GM10847 (cell line): ENCODE measurements around the gene MYOM3.

Experiments used
- POLR2A ChIP-seq: IDR thresholded peaks from 2 replicates; pipeline ENCODE4 v1.6.1; 2011; ENCODE audit not compliant: insufficient read length; ENCODE audit errors: extremely low read depth

Gene MYOM3

DNA sequence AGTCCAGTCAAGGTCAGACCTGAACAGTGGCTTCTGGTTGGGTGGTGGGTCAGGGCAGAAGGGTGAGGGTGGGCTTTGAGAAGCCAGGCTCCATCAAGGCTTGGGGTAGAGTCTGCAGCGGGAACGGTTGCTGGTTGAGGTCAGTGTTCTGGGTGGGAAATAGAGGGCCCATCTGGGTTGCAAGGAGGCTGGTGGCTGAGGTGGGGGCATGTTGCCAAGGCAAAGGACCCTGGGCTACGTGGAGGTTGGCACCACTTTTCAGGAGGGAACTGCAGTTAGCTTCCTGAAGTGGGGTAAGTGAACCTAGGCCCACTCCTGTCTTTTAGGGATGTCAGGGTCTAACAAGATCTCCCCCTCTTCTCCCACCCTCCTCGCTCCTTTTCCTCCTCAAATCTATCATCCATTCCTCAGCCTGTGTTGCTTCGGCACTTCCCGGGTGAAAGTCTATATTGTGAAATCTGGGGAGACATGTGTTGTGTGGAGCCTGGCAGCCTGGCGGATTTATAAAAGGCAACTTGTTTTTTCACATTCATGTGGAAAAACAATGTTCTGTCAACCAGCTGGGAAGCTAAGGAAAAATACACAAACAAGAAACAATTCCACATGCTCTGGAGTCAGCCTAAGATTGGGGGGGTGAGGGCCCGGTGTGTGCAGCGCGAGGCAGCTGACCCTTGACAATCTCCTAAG is 29.5 kb upstream of the MYOM3 start:
- no peak for TF ChIP-seq POLR2A

DNA sequence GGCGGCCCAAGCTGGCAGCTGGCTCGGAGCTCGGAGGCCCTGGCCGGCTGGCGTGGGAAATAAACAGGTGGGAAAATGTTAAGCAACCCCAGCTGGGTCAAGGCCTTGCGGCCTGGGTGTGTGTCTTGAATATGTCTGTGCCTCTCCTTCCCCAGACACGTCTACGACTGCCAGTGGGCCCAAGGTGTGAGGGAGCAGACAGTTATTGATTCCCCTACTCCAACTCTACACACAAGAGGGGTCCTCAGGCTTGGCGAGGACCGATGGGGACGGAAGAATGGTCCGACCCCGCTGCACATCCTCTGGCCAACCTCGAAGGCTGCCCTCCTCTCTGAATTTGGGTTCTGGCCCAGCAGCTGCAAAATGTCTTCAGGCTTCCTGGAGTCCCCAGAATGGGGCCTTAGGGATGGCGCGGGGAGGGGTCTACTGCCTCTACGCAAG is 28.8 kb upstream of the MYOM3 start:
- no peak for TF ChIP-seq POLR2A

DNA sequence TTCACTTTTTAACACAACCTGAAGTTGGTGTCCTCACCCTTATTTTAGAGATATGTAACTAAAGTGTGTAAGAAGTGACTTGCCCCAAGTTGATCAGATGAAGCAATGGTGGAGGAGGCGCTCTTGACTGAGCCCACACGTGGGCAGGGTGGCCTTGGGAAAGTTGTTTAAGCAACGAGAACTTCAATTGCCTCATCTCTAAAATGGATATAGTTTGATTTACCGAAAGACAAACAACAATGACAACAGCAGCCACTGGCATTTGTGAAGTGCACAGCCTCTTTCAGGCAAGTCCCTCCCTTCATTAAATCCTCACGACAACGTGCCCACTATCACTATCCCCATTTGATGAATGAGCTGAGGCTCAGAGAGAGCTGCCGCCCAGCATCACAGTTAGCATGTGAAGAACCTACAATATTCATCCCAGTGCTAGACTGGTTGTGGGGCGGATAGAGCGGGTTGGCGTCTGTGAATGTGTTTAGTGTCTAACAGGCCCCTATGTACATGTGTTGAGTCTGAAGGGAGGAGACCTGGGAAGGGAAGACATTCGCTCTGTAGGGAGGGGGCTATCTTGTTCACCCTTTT is 28.0 kb upstream of the MYOM3 start:
- no peak for TF ChIP-seq POLR2A

DNA sequence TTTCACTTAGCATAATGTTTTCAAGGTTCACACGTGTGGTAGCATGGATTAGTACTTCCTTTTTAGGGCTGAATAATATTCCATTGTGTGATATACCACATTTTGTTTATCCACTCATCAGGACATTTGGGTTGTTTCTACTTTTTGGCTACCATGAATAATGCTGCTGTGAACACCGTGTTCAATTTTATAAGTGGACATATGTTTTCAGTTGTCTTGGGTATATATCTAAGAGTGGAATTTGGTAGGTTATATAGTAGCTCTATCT is 27.2 kb upstream of the MYOM3 start:
- TF ChIP-seq POLR2A: no peak

DNA sequence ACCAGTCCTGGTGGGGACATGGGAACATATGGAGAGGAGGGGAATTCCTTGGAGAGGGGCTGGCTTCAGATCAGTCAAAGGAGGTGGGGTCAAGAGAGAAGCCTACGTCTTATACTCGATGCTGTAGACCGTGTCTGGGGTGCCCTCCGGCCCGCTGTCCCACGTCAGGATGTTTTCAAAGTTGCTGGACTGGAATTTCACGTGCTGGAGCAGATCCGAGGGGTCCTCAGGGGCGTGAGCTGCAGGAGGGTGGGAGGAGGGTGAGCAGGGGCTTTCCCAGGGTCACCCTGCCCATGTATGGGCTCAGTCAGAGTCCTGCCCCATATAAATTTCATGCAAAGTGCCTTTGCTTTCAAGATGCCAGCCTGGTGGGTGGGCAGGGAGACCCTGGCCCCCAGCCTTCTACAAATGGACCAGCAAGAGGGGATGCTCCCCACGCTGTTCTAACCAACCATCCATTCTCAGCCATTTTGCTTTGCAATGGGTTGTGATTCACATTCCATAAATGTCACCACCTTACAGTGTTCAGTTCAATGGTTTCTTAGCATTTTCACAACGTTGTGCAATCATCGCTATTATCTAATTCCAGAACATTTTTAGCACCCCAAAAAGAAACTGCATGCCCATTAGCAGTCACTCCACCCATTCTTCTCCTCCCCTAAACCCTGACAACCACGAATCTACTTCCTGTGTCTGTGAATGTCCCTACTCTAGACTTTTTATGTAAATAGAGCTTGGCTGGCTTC is 26.7 kb upstream of the MYOM3 start:
- TF ChIP-seq POLR2A: no peak

DNA sequence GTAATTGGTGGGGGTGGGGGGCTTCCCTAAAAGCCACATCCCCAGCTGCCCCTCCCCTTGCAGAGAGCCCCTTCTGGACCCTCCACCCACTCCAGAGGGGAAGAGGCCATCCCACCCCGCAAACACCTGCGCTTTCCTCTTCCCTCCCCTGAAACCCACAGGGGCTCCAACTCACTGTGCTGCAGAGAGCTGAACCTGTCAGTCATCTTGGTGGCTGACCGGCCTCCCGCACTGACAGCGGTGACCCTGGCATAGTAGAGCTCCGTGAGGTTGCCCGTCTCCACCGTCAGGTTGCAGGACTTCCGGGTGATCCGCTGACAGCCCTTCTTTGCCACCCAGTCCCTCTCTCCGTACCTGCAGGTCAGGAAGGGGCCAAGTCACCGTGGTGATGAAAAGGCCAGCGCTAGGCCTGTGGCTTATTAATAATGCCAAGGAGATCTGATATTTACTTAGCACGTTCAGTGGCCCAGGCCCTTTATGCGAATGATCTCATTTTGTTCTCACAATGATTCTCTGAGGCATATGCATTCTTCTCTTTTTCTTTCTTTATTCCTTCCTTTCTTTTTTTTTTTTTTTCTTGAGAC is 25.1 kb upstream of the MYOM3 start:
- TF ChIP-seq POLR2A: no peak

DNA sequence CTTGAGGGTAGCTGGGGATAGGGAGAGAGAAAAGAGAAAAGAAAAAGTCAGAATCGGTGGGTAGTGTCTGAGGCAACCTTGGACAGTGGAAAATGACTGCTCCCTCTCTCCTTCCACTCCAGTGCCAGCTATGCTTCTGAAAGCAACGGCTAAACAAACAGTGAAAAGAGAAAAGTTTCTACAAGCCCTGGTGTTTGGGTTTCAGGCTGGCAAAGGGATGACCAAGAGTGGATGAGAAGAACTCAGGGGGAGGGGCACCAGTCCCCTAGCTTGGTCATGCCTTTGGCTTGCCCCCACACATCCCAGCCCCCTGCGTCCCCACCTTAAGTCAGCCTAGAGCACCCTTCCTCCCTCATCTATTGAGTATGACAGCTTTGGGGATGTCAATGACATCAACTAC is 22.4 kb upstream of the MYOM3 start:
- no peak for TF ChIP-seq POLR2A

DNA sequence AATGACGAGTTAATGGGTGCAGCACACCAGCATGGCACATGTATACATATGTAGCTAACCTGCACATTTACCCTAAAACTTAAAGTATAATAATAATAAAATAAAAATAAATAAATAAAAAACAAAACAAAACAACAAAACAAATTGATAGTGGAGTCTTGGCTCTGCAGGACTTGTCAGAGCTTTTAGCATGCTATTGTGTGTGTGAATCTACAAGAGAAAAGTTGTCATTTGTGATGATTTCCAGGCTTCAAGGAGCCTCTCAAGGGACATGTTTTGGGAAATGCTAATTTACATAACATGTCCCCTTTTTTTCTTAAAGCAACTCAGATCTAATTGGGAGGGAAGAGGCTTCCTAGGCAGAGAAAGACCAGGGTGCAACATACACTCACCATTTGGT is 21.9 kb upstream of the MYOM3 start:
- no peak for TF ChIP-seq POLR2A

DNA sequence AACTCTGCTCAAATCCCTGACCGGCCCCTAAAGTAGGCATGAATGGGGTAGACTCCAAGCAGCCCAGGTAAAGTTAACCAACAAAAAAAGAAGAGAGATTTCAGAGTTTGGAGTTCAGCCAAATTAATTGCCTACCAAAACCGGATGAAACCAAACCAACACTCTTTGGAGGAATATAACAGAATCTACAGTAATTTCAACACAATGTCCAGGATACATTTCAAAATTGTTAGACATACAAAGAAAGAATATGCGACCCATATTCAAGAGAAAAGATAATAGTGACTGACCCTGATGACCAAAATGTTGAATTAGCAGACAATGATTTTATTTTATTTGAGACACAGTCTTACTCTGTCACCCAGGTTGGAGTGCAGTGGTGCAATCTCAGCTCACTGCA is 18.4 kb upstream of the MYOM3 start:
- TF ChIP-seq POLR2A: no peak

DNA sequence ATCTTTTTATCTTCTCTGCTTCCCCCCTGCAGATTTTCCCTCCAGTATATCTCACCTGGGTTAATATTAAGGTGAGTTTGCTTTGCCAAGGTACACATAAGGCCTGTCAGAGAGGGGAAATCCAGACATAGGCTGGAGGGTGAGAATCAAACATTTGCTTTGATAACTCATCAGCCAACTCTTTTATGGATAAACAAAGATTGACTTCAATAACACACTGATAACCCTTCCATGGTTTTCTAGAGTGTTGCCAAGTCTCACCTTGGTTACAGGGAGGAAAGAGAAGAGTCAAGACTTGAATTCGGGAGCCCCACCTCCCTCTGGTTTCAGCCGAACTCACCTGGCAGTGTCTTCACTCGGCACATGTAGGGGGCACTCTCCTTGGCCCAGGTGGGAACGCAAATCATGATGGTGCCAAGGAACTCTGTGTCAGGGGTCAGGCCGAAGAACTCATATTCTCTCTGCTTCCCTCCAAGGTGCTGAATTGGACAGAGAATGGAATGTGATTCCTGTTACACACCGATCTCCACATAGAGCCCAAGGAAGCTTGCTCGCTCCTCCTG is 15.9 kb upstream of the MYOM3 start:
- no peak for TF ChIP-seq POLR2A

DNA sequence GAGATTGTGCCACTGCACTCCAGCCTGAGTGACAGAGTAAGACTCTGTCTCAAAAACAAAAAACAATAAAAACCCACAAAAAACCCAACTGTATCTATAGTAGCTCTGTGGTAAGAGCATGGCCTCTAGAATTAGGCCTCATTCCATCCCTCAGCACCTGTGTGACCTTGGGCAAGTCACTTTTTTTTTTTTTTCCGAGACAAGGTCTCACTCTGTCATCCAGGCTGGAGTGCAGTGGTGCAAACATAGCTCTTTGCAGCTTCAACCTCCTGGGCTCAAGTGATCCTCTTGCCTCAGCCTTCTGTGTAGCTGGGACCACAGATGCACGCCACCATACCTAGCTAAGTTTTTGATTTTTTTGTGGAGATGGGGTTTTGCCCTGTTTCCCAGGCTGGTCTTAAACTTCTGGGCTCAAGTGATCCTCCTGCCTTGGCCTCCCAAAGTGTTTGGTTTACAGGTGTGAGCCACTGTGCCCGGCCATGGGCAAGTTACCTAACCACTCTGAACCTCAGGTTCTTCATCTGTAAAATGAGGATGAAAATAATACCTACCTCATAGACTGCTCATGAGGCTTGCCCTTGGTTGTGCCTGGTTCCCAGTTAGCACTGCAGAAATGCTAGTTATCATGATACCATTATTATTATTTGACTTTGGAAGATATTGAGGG is 15.3 kb upstream of the MYOM3 start:
- no peak for TF ChIP-seq POLR2A

DNA sequence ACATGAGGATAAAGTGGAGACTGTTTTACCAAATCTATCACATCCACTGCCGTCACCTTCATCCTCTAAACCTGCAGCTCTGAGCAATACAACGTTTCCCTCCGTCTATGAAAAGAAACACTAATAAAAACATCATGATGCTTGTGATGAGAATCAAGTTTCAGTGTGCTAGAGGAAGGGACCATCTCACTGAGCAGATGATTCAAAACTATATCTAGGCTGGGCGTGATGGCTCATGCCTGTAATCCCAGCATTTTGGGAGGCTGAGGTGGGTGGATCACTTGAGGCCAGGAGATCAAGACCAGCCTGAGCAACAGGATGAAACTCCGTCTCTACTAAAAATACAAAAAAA is 14.7 kb upstream of the MYOM3 start:
- no peak for TF ChIP-seq POLR2A

DNA sequence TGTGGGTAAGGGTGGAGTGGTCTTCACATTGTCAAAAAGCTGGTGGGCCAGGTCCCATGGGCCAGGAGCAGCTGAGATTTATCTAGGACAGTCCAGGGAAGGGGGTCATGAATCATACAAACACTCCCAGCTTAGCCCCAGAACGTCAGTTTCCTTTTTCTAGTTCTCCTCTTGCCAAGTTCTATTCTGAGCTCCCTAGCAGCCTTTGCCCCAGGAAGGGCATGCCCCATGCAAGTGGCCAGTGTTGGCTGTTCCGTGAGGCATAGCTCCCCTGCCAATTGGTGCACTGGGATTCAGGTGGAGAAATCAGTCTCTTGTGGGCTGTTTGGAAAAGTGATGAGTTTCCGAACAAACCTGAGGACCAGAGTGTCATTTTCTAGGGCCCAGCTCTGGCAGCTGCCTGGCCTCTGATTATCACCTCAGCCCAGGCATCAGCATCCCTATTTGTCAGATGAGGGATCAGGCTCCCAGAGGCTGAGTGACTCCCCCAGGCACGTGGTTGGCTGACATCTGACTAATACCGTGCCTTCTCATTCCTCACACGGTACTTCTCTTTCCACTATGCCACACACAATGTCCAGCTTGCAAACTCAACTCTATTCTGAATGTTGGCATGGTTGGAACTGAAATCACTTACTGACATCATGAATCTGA is 14.2 kb upstream of the MYOM3 start:
- TF ChIP-seq POLR2A: no peak

DNA sequence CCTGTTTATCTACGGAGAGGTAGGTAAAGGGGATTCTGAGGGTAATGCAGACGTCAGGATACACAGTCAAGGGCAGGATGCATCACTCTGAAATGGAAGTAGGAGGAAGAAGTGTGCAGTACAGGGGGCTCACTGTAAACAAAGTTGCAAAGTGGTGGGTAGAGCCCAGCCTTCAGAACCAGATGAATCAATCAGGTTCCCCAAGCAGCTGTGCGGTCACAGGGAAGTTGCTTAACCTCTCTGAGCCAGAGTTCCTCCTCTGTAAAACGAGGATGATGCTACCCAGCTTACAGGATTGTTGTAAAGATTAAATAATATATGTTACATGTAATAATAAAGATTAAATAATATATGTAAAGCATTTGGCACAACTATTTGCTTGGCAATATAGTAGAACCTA is 13.5 kb upstream of the MYOM3 start:
- no peak for TF ChIP-seq POLR2A

DNA sequence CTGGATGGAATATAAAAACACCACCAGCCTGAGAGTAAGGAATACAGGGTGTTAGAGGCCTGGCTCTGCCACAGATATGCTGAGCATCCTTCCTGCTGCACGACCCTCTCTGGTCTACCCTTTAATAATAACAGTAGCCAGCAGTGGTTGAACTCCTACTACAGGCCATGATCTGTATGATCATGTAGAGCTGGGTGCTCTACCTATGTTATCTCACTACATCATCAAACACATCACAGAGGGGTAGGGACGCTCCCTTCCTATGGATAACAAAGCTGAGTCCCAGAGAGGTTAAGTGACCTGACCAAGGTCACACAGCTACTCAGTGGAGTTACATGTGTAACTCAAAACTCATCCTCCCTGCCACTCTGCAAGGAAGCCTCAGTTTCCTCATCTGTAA is 13.0 kb upstream of the MYOM3 start:
- no peak for TF ChIP-seq POLR2A

DNA sequence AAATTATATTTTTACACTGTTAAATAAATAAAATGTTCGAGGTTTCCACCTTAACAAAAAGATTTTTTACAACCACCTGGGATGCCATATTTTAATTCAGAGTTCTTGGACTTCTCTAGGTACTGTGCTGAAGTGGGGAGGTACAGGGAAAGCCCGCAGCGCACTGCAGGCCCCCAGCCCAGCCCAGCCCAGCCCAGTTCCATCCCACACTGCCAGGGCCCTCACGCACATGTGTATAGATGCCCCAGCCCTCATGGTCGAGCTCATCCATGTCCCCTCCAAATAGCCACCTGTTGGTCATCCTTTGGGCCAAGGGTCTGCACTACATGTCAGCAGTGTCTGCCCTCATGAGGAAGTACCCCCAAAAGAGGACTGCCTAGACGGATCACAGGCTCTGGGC is 11.7 kb upstream of the MYOM3 start:
- TF ChIP-seq POLR2A: no peak

DNA sequence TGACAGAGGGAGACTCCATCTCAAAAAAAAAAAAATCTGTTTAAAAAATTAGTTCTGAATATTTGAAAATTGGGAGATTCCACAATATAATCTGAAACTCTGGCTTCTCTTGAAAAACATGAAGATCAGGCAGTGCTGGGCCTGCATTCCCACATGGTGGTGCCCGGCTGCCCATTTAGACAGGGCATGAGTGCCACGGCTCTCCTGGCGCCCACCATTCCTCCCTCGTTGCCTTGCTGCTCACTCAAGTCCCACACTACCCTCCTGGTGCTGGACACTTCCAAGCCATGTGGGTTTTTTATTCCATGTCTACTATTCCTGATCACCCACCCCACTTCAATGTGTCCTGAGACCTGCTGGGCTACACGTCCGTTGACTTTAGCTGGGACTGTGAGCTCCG is 10.8 kb upstream of the MYOM3 start:
- no peak for TF ChIP-seq POLR2A
